Activated T-helper 2 cell treated with anti-CD3 and anti-CD28 coated beads, Interferon-gamma antibody, Interleukin-2, Interleukin-4, amounts not matched to agents 10 μg/mL and 5 μg/mL and 100 μg/mL, durations not matched to agents 14 hours and 24 hours and 36 hours (primary cell): ENCODE measurements around the gene YARS1. TPM values are rescaled to one million over a fixed set of nuclear protein-coding genes. Genes with fewer than 3 reads are reported as not detected.
A peak's percentile ranks its signal among the peaks of the same experiment; 100 is the strongest.

ENCODE experiments used
- DNase-seq: peaks from one replicate; pipeline ENCODE4 v3.0.0; 2021; ENCODE audit warnings: low spot score
- H3K27ac Mint-ChIP-seq: one replicate; pipeline ENCODE4 v1.8.0; 2021; ENCODE audit warnings: mixed read lengths
- H3K27me3 Mint-ChIP-seq: one replicate; pipeline ENCODE4 v1.8.0; 2021; ENCODE audit warnings: low read depth, mixed read lengths
- H3K36me3 Mint-ChIP-seq: one replicate; pipeline ENCODE4 v1.8.0; 2021; ENCODE audit warnings: low read depth, mixed read lengths
- H3K4me1 Mint-ChIP-seq: one replicate; pipeline ENCODE4 v1.8.0; 2021; ENCODE audit warnings: low read depth, mixed read lengths
- H3K4me3 Mint-ChIP-seq: one replicate; pipeline ENCODE4 v1.8.0; 2021; ENCODE audit warnings: low read depth, mild to moderate bottlenecking, moderate library complexity, mixed read lengths
- H3K9me3 Mint-ChIP-seq: one replicate; pipeline ENCODE4 v1.8.0; 2021; ENCODE audit warnings: mixed read lengths
- intact Hi-C: fragments of 100-400 bp; cut with micrococcal nuclease; formaldehyde crosslinking; loops from one replicate; pipeline ENCODE4 v1.15.1; 2023
- total RNA-seq: library from RNA; stranded (reverse); gene quantifications from 2 replicates; pipeline ENCODE4 v1.2.3, GENCODE V29; 2022

The YARS1 gene
- total RNA-seq, result 155 and 172 TPM in 2 replicates

DNA sequence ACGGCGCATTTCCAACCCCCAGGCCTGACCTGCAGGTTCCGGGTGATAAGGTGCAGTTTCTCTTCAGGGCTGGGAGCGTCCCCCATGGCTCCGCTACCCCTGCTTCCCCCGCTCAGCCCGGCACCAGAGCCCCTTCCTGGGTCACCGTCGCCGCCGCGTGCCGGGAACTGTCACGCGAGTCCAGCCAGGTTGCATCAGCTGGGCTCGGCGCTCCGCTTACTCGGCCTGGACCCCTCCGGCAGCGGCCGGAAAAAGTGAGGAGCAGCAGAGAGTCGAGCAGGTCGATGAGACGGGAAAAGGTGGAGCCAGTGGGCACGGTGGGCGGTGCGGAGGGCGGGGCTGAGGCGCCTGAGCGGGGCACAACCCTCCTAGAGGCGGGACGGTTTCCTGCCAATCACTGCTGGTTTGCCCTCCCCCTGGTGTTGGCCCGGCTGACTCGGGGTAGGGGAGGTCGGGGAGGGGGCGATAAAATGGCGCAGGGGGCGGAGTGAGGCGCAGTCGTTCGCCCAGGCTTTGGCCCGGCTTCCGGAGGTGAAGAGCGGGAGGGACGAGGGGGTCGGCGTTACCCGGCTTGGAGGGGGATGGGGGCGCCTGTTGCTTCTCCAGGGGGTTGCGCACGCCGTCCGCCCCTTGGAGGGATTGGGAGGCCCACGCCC lies at the start of gene YARS1, which contains the start of gene S100PBP:
YARS1 (minus strand) TSS at position 200 of the 656 bp plus-strand sequence; CDS start at position 86, 114 bp downstream.
S100PBP (plus strand) TSS at position 495 of the 656 bp plus-strand sequence. CDS start 8,447 bp downstream, outside the sequence.
- intact Hi-C loops, result loop anchor here (1.0 to 10.0 kb wide), 5 partner anchors 16 to 612 kb away; partner anchors contain the start of genes AK2, CCDC28B, DCDC2B and IQCC
- peaks cover 46% of the 10 kb centered on the region for H3K4me1 Mint-ChIP-seq
- H3K4me3 Mint-ChIP-seq, result peak within 1 kb of the TSS; percentile 99
- peak within 1 kb of the TSS; percentile 96 for H3K27ac Mint-ChIP-seq
- peak; percentile 100 for DNase-seq
- H3K9me3 Mint-ChIP-seq, result no peaks in the 10 kb centered on the region
- H3K36me3 Mint-ChIP-seq, result peaks cover 48% of the 10 kb centered on the region
- no peaks in the 10 kb centered on the region for H3K27me3 Mint-ChIP-seq

DNA sequence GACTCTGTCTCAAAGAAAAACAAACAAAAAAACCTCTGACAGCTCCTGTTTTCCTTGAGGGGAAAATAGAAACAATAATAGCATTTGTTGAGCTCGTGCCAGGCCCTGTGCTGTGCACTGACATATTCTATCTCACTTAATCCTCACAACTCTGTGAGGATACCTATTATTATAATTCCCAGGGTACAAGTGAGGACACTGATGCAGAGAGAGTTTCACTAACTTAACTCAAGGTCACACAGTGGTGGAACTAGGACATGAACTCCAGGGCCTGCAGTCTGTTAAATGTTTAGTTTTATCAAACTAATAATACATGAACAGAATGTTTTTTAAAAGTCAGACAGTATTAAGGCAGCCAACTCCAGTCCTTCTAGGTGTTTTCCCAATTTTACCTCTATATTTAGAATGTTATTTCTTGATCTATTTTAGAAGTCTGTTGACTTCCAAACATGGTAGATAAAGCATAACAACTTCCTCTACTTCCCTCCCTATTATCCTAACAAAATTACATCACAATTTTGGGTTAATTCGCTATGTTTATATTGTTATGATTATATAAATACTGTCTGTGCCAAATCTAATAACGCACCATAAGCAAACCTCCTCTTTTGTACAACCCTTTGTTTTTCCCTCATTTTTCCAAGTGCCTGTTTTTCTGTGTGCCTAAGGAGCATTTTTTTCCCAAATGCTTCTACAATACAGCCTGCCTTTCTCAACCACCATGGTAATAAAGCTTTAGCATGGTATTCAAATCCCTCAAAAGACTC lies 48.7 kb upstream of the YARS1 start:
- Mint-ChIP-seq H3K4me3 (no peak overlapping the region), H3K27me3 (peaks cover 14% of the 10 kb centered on the region), H3K4me1 (peaks cover 2% of the 10 kb centered on the region), H3K36me3 (peaks cover 36% of the 10 kb centered on the region), H3K27ac (no peak overlapping the region), H3K9me3 (no peaks in the 10 kb centered on the region)
- DNase-seq, result no peak
- intact Hi-C loops, result no loop called here

DNA sequence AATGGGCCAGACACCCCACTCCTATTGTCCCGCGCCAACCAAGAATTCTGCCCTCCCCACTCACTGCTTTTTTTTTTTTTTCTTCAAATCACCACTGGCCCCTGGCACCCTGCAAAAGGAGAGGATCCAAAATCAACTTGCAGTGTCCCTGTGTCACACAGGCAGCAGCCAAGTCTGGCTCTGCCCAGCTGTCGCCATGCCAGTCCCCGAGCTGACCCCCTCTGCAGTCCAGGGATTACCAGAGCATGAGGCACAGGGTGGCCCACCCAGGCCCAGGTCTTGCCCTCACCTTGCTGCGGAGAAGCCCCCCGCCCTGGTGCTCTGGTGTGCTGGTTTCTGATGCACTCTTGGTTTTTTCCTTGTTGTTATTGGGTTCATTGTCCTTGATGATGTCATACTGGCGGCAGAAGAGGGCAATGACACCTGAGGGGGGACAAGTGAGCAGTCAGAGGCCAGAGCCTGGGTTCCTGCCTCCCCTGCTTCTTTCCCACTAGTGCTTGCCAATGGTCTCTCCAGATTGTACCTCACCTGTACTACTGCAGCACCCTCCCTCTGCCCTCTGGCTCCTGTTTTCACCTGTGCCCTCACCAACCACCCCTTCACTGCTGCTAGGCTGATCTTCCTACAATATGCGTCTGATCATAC lies 47.3 kb upstream of the YARS1 start:
- H3K4me1 Mint-ChIP-seq, result no peaks in the 10 kb centered on the region
- H3K27ac Mint-ChIP-seq, result no peak overlapping the region
- no peak overlapping the region for H3K4me3 Mint-ChIP-seq
- intact Hi-C loops, result no loop called here
- peaks cover 7% of the 10 kb centered on the region for H3K27me3 Mint-ChIP-seq
- H3K9me3 Mint-ChIP-seq, result no peaks in the 10 kb centered on the region
- peaks cover 33% of the 10 kb centered on the region for H3K36me3 Mint-ChIP-seq
- no peak for DNase-seq

DNA sequence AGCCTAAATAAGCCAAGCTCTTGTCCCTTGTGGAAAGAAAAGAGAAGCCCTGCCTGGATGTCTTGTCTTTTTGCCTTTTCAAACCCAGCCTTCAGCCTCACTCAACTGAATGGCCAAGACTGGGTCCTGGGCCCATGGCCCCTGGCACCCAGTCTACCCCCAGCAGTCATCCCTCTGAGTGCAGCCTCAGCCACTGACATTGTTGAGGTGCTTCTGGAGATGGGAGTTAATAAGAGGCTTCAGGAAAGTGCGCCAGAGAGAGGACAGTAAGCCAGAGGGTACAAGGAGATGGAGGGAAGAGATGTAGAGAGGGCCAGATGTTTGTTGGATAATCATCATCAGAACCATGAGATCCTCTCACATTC lies 46.7 kb upstream of the YARS1 start:
- DNase-seq, result no peak
- H3K4me3 Mint-ChIP-seq, result no peak overlapping the region
- peaks cover under 1% of the 10 kb centered on the region for H3K27me3 Mint-ChIP-seq
- no peak overlapping the region for H3K27ac Mint-ChIP-seq
- H3K9me3 Mint-ChIP-seq, result no peaks in the 10 kb centered on the region
- no peaks in the 10 kb centered on the region for H3K4me1 Mint-ChIP-seq
- intact Hi-C loops, result no loop called here
- H3K36me3 Mint-ChIP-seq, result peaks cover 33% of the 10 kb centered on the region

DNA sequence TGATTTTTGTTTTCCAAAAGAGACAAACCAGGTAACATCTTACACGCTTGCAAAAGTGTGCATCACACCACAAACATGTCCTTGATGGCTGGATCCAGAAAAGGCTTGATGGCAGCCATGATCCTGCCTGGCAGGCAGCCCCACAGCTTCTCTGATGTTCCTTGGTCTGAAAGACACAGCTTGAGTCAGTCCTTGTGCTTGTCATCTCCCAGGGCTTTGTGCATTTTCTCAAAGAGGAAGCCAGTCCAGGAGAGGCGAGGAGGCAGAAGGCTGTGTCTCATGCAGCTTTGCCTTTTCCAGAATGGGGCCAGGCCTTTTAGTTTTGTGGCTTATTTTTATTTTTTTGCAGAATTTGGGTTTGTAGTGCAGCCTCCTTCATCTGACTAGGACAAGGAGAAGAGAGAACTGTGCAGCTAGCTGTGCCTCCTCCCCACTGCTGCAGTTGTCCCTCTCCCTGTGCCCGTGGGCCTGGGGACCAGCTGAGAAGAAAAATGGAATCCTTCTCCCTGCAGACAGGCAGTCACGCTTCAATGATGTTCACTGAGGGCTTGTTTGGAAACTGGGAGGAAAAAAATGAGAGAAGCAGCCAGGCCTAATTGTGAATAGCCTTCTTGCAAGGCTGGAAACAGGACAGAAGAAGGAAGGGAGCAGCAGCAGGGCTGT lies 46.2 kb upstream of the YARS1 start:
- Mint-ChIP-seq H3K36me3 (peaks cover 32% of the 10 kb centered on the region), H3K27ac (no peak overlapping the region), H3K9me3 (no peaks in the 10 kb centered on the region), H3K4me1 (no peaks in the 10 kb centered on the region), H3K4me3 (no peak overlapping the region), H3K27me3 (no peaks in the 10 kb centered on the region)
- intact Hi-C loops, result no loop called here
- DNase-seq, result no peak

DNA sequence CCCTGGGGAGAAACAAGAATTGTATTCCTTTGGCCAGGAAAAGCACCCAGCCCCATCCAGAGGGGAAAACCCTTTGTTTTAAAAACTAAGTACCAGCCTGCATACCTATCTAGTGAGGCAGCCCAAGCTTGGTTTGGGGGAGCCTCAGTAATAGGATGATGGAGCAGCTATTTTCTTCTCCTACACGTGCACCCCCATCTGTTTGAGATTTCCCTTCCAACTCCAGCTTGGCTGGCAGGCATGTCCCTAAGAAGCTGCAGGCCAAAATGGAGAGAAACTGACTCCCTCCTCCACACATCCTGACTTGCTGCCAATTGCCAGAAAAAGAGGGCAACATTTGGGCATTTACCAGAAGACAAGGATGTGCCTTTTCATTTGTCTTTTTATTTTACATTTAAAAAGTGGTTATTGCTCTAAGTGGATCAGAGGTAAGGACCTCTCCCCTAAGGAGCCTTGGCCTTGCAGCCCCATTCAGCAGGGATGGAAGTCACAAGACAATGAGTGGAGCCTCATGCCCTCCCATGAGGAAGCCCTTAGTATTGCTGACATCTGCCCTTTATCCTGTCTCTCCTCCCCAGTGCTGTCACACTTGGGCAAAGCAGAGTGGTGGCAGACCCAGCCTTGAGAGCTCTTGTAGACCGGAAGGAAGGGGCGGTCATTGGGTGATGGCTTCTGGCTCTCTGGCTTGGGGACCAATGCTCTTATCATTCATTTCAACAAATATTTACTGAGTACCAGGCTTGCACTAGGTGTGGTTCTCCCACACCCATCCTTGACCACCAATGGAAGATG lies 44.9 kb upstream of the YARS1 start:
- no peaks in the 10 kb centered on the region for H3K4me1 Mint-ChIP-seq
- DNase-seq, result no peak
- no peaks in the 10 kb centered on the region for H3K27me3 Mint-ChIP-seq
- H3K4me3 Mint-ChIP-seq, result no peak overlapping the region
- peaks cover 38% of the 10 kb centered on the region for H3K36me3 Mint-ChIP-seq
- intact Hi-C loops, result no loop called here
- no peak overlapping the region for H3K27ac Mint-ChIP-seq
- H3K9me3 Mint-ChIP-seq, result no peaks in the 10 kb centered on the region

DNA sequence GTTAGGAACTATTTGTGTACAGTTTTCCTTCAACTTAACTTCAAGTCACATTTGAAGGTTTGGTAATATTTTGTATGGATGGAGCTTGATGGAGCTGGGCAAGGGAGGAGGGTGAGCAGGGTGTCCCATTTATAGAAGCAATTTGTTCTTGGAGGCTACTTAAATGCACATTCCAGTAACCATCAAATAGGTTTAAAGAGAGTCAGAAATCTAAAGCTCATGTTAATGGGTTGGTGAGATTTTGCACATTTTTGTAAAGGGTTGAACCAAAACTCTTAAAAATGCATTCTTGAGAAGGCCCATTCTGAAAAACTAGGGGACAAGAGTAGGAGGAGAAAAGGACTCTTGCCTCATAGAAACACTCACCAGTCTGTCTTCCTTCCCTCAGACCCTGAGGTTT lies 43.4 kb upstream of the YARS1 start:
- Mint-ChIP-seq H3K4me3 (no peak overlapping the region), H3K27ac (no peak overlapping the region), H3K27me3 (no peaks in the 10 kb centered on the region), H3K9me3 (no peaks in the 10 kb centered on the region), H3K4me1 (no peaks in the 10 kb centered on the region), H3K36me3 (peaks cover 49% of the 10 kb centered on the region)
- no peak for DNase-seq
- intact Hi-C loops, result no loop called here

DNA sequence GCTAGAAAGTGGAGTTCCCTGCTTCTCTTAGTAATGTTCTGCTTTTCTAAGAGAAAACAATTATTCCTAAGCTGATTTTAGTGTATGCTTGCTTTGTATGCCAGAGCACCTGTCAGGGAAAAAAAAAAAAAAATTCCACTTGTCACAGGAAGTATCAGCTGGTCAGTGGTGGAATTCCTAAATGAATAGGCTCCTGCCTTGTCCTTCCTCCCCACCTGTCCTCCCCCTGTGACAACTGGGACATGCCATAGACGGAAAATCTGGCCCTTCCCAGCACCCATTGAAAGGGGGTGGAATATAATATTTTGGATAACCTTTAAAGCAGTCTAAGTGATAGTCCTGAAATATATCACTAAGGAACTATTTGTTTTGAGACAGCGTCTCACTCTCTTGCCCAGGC lies 42.8 kb upstream of the YARS1 start:
- Mint-ChIP-seq H3K4me3 (no peak overlapping the region), H3K27ac (no peak overlapping the region), H3K4me1 (no peaks in the 10 kb centered on the region), H3K27me3 (no peaks in the 10 kb centered on the region), H3K36me3 (peaks cover 49% of the 10 kb centered on the region), H3K9me3 (no peaks in the 10 kb centered on the region)
- no peak for DNase-seq
- intact Hi-C loops, result no loop called here

DNA sequence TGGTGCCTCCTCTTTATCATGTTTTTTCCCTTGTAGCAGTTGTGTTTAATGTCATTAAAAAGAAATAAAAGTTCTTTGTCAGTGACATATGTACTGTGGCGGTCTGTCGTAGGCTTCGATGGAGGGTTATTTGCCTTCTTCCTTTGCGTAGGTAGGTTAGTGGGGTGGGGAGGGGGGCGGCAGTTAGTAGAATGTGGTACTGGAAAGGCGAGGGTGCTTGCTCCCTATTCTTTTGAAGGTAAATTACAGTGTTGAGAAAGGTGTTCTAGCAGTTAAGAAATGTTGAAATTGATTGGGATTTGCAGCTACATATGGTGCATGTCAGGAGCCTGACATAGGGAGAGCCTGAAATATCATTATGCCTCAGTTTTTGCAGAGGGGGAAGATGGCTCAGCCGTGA lies 41.6 kb upstream of the YARS1 start:
- H3K4me1 Mint-ChIP-seq, result no peaks in the 10 kb centered on the region
- H3K27me3 Mint-ChIP-seq, result no peaks in the 10 kb centered on the region
- no peaks in the 10 kb centered on the region for H3K9me3 Mint-ChIP-seq
- DNase-seq, result no peak
- intact Hi-C loops, result no loop called here
- H3K36me3 Mint-ChIP-seq, result peaks cover 52% of the 10 kb centered on the region
- H3K4me3 Mint-ChIP-seq, result no peak overlapping the region
- H3K27ac Mint-ChIP-seq, result no peak overlapping the region

DNA sequence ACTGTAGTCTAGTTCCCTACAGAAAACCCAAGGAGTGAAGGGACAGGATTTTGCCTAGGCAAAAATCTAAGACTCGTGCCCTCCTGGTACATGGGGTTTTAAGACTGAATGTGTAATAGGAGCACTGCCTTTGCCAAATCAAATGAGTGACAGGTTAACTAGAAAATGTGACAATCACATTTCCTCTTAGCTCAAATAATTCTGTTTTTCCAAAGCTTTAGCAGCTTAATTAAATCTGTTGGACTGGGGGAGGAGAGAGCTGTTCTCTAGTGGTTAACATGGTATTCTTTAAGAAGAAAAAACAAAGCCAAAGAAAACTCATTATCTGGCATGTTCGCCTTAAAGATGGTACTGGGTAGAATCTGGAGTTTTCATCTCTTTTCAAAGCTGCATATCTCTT lies 41.0 kb upstream of the YARS1 start:
- H3K36me3 Mint-ChIP-seq, result peaks cover 59% of the 10 kb centered on the region
- H3K27ac Mint-ChIP-seq, result no peak overlapping the region
- no peaks in the 10 kb centered on the region for H3K4me1 Mint-ChIP-seq
- DNase-seq, result no peak
- no peaks in the 10 kb centered on the region for H3K27me3 Mint-ChIP-seq
- H3K9me3 Mint-ChIP-seq, result no peaks in the 10 kb centered on the region
- intact Hi-C loops, result no loop called here
- H3K4me3 Mint-ChIP-seq, result no peak overlapping the region

DNA sequence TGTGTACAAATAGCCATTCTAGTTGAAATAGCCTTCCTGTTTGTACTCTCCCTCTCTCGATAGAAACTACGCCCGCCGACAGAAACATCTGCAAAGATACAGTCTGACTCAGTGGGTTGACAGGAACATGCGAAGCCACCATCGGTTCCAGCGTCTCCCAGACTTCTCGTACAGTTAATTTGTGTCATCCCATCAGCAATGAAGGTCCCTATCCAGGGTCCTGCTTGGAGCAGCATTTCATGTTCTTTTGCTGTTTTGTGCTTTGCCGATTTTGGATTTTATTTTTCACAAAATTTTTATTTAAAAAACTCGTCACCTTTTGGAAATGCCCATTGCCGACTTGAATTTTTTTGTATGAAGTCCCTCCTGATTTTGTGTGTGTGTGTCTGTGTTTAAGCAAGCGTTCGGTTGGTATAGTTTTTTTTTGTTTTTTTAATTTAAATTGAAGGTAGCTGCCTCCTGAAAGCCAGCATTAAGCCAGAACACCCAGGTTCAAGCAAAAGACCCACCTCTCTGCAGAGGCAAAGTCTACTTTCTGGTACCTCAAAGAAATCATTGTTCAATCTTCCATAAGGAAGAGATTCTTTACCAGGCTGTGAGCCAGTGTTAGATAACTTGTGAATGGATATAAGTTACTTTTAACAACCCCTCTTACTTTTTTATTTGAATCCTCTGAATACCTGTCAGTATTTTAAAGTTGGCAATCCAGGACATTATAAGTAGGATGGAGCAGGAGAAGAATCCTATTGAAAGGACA lies 38.9 kb upstream of the YARS1 start:
- no peaks in the 10 kb centered on the region for H3K4me1 Mint-ChIP-seq
- H3K9me3 Mint-ChIP-seq, result no peaks in the 10 kb centered on the region
- intact Hi-C loops, result no loop called here
- H3K27ac Mint-ChIP-seq, result no peak overlapping the region
- DNase-seq, result no peak
- H3K4me3 Mint-ChIP-seq, result no peak overlapping the region
- H3K36me3 Mint-ChIP-seq, result peaks cover 58% of the 10 kb centered on the region
- H3K27me3 Mint-ChIP-seq, result no peaks in the 10 kb centered on the region
